Activated CD8-positive, alpha-beta T cell treated with anti-CD3 and anti-CD28 coated beads for 36 hours (primary cell): ENCODE data around the gene CALM1. TPM values are rescaled to one million over a fixed set of nuclear protein-coding genes. Genes with fewer than 3 reads are reported as not detected.

Experiments
- ATAC-seq: fragments of 200-7000 bp; cut with Tn5 transposase; one replicate; pipeline ENCODE4 v1.10.0; 2021; ENCODE audit warnings: mild to moderate bottlenecking, moderate library complexity
- CTCF ChIA-PET: fragments of 350-600 bp; sonication (Branson Sonifier 250); formaldehyde crosslinking; loops from one replicate; lab custom pipeline; 2021; ENCODE audit warnings: antibody characterized with exemption; lab: Charles Lee
- POLR2A ChIA-PET: fragments of 350-600 bp; sonication (Branson Sonifier 250); formaldehyde crosslinking; loops from one replicate; lab custom pipeline; 2021; ENCODE audit warnings: antibody characterized with exemption; lab: Charles Lee
- DNase-seq: peaks from one replicate; pipeline ENCODE4 v3.0.0-alpha.2; 2020
- H3K27ac Mint-ChIP-seq: one replicate; pipeline ENCODE4 v1.8.0; 2021; ENCODE audit warnings: mild to moderate bottlenecking, mixed read lengths
- H3K27me3 Mint-ChIP-seq: one replicate; pipeline ENCODE4 v1.8.0; 2021; ENCODE audit warnings: mixed read lengths
- H3K36me3 Mint-ChIP-seq: one replicate; pipeline ENCODE4 v1.8.0; 2021; ENCODE audit warnings: low read depth, mixed read lengths
- H3K4me1 Mint-ChIP-seq: one replicate; pipeline ENCODE4 v1.8.0; 2021; ENCODE audit warnings: low read depth, mixed read lengths
- H3K4me3 Mint-ChIP-seq: one replicate; pipeline ENCODE4 v1.8.0; 2021; ENCODE audit warnings: mild to moderate bottlenecking, moderate library complexity, mixed read lengths
- H3K9me3 Mint-ChIP-seq: one replicate; pipeline ENCODE4 v1.8.0; 2021; ENCODE audit warnings: mixed read lengths
- intact Hi-C: fragments of 100-400 bp; cut with micrococcal nuclease; formaldehyde crosslinking; loops from one replicate; pipeline ENCODE4 v1.10.0; 2022
- total RNA-seq, 2 experiments: library from RNA; stranded (reverse); gene quantifications; one replicate each; pipeline ENCODE4 v1.2.3, GENCODE V29; 2021
- TF ChIP-seq, protein P1 (sequence below): fragments of 200-600 bp; IDR thresholded peaks from one replicate; pipeline ENCODE4 v1.8.0; 2022; ENCODE audit warnings: antibody characterized with exemption, mild to moderate bottlenecking

The CALM1 gene
- total RNA-seq, 2 experiments from 2014 or later: 365 to 373 TPM

DNA sequence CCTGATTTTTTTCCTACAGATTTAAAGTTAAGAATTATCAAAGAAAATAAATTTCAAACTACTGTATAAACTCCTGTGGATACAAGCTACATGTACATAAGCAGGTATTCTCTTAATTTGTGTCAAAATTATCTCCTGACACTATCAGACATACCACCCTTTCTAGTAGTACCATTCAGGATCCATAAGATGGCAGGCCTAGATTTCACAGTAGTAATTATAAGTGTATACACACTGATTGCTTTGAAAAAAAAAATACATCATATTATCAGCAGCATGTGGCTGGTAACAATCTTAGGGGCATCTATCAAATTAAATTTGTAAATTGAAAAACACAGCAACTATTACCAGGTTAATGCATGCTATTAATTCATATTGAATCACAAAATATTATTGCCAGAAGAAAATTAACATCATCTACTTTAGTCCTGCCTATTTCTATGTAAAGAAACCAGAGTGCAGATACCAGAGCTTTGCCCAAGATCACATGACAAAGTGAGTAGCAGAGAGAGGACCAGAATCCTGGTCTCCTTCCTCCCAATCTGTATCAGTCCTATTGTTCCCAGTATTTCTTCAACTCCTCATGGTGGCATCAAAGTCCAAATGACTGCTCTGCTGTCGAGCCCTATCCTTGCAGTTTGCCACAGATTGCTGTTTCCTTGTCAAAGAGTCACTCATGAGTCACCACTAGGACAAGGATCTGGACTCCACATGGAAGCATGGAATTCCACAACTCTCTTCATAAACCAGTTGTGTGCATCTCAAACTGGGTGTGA, 27.7 kb upstream of the CALM1 start:
- H3K4me1 Mint-ChIP-seq: no peaks in the 10 kb centered on the region
- no peak for DNase-seq
- H3K27ac Mint-ChIP-seq: no peak overlapping the region
- ATAC-seq: peak; percentile 53
- ChIA-PET POLR2A (interaction anchor here (0.6 to 2.0 kb wide), 4 partner anchors 15 to 28 kb away, joined by 3 to 6 read pairs (median 3); no protein-coding TSS in a partner anchor), CTCF (interaction anchor here (0.8 to 2.5 kb wide), 8 partner anchors 11 to 389 kb away, joined by 3 to 19 read pairs (median 3); no protein-coding TSS in a partner anchor)
- H3K4me3 Mint-ChIP-seq: no peak overlapping the region
- H3K9me3 Mint-ChIP-seq: no peaks in the 10 kb centered on the region
- no peaks in the 10 kb centered on the region for H3K36me3 Mint-ChIP-seq
- H3K27me3 Mint-ChIP-seq: no peaks in the 10 kb centered on the region
- TF ChIP-seq, protein P1, sequence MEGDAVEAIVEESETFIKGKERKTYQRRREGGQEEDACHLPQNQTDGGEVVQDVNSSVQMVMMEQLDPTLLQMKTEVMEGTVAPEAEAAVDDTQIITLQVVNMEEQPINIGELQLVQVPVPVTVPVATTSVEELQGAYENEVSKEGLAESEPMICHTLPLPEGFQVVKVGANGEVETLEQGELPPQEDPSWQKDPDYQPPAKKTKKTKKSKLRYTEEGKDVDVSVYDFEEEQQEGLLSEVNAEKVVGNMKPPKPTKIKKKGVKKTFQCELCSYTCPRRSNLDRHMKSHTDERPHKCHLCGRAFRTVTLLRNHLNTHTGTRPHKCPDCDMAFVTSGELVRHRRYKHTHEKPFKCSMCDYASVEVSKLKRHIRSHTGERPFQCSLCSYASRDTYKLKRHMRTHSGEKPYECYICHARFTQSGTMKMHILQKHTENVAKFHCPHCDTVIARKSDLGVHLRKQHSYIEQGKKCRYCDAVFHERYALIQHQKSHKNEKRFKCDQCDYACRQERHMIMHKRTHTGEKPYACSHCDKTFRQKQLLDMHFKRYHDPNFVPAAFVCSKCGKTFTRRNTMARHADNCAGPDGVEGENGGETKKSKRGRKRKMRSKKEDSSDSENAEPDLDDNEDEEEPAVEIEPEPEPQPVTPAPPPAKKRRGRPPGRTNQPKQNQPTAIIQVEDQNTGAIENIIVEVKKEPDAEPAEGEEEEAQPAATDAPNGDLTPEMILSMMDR: no peak
- intact Hi-C loops: no loop called here

DNA sequence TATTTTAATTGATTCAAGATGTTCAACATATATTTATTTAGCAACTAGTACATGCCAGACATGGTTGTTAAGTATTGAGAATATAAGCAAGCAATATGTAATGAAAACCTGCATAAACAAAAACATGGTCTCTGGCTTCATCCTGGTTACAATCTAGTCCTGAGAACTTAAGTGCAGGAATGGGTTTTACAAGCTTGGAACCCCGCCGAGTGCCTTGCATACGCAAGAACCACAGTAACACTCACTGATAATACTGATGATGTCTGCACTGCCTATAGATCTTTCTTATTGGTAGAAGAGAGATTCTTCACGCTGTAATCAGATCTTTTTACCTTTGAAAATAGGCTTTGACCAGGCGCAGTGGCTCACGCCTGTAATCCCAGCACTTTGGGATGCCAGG, 22.9 kb upstream of the CALM1 start:
- ChIA-PET POLR2A (interaction anchor here (1.3 to 2.7 kb wide), 3 partner anchors 10 to 23 kb away, joined by 3 to 6 read pairs (median 4); partner anchors contain the start of gene CALM1), CTCF (no interaction called here)
- Mint-ChIP-seq H3K27me3 (no peaks in the 10 kb centered on the region), H3K4me1 (no peaks in the 10 kb centered on the region), H3K36me3 (no peaks in the 10 kb centered on the region), H3K9me3 (no peaks in the 10 kb centered on the region), H3K4me3 (no peak overlapping the region), H3K27ac (no peak overlapping the region)
- no peak for ATAC-seq
- no peak for DNase-seq
- intact Hi-C loops: no loop called here
- TF ChIP-seq, protein P1: no peak

DNA sequence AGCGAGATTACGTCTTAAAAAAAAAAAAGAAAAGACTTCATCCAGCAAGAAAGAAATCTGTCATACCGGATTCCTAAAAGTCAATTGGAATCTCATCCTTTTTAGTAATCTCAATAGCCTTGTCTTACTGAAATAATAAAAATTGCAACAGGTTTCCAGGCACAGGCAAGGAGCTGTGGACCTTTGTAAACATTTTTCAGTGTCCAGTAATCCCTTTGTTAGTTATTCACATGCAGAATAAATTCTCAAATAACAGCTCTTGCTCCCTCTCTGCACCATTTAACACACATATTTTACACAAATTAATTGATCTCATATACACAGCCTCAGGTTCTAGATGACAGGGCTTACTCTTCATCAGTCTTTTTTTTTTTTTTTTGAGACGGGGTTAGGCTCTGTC, 22.0 kb upstream of the CALM1 start:
- Mint-ChIP-seq H3K27ac (no peak overlapping the region), H3K4me3 (no peak overlapping the region), H3K9me3 (no peaks in the 10 kb centered on the region), H3K36me3 (no peaks in the 10 kb centered on the region), H3K27me3 (no peaks in the 10 kb centered on the region), H3K4me1 (no peaks in the 10 kb centered on the region)
- no peak for DNase-seq
- ATAC-seq: no peak
- TF ChIP-seq, protein P1: no peak
- intact Hi-C loops: no loop called here
- ChIA-PET CTCF (no interaction called here), POLR2A (interaction anchor here (1.6 to 2.7 kb wide), 2 partner anchors 9 to 21 kb away, joined by 3 to 6 read pairs; no protein-coding TSS in a partner anchor)

DNA sequence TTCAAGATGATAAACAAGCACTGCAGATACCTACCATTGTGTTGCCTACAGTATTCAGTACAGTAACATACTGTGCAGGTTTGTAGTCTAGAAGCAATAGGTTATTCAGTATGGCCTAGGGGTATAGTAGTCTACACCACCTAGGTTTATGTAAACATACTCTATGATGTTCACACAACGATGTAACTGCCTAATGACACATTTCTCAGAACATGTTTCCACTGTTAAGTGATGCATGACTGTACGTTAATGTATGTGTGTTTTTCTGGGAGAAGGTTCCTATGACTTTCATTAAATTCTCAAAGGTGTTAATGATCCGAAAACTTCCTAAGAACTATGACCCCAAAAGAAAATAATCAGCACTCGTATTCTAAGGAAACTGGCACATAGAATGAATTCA, 20.9 kb upstream of the CALM1 start:
- intact Hi-C loops: no loop called here
- CTCF ChIA-PET: no interaction called here
- no peak for ATAC-seq

More for the DNA sequence above, 20.9 kb upstream of the CALM1 start:
- no peaks in the 10 kb centered on the region for H3K36me3 Mint-ChIP-seq
- POLR2A ChIA-PET: interaction anchor here (2.7 kb wide), 1 partner anchor 8 kb away, joined by 6 read pairs; no protein-coding TSS in a partner anchor
- no peaks in the 10 kb centered on the region for H3K9me3 Mint-ChIP-seq
- no peak for DNase-seq
- H3K27me3 Mint-ChIP-seq: no peaks in the 10 kb centered on the region
- no peak overlapping the region for H3K4me3 Mint-ChIP-seq
- no peaks in the 10 kb centered on the region for H3K4me1 Mint-ChIP-seq
- TF ChIP-seq, protein P1: no peak
- no peak overlapping the region for H3K27ac Mint-ChIP-seq
